Fibroblast of lung (primary cell): ENCODE results near the gene YIF1B.

Source experiments
- CTCF ChIP-seq, 2 donors: IDR thresholded peaks in 1 of 2; conservative IDR thresholded peaks in 1 of 2; 1 replicate in 1 of 2; 2 replicates in 1 of 2; pipeline ENCODE4 v1.5.1; 2011 to 2012; ENCODE audit warnings: low read length in 2 of 2, control low read depth in 1 of 2, inconsistent platforms in 1 of 2, low read depth in 1 of 2, mild to moderate bottlenecking in 1 of 2
- EZH2 ChIP-seq: IDR thresholded peaks from 2 replicates; pipeline ENCODE4 v1.5.1; 2012; ENCODE audit warnings: low read length, control low read depth, mild to moderate bottlenecking; ENCODE audit errors: missing control alignments

- TF ChIP-seq CTCF (conservative IDR thresholded peaks at IDR 0.05 in 1 of 2, IDR thresholded peaks at IDR 0.05 in 1 of 2; ENCODE audit: low read depth in 1 of 2, low read length in 2 of 2), result no peak
- TF ChIP-seq EZH2, result no peak
Measured at GRCh38 chr19:38262585-38263268, 53.0 kb downstream of the YIF1B start.
